ENCODE results near the gene THAP12.

THAP12 gene

DNA sequence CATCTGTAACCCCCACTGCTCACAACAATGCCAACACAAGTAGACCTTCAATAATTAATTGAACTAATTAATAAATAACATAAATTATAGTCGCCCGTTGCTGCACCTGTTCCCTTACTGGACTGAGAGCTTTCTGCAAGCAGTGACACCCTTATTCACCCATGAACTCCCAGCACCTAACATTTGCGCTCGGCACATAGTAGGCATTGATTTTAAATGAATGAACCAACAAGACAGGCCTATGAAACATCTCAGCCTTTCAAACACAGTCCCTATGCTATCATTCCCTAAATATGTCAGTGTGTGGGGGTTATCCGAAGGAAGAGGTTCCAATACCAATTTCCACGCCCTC is 1.1 kb downstream of the THAP12 start:
- DNase-seq (ENCODE audit: low read depth in 2 of 2): no peak

- DNase-seq (ENCODE audit: low read depth in 2 of 2): no peak
These were observed 4.0 kb downstream of the THAP12 start for GRCh38 chr11:76376746-76377558.

- peak in 1 of 2 donors; percentile 22 for DNase-seq (ENCODE audit: low read depth in 2 of 2)
These were observed 9.8 kb downstream of the THAP12 start for GRCh38 chr11:76371170-76371569.

- DNase-seq (ENCODE audit: low read depth in 2 of 2): no peak
These were observed 11.5 kb downstream of the THAP12 start for GRCh38 chr11:76369406-76369805.

DNA sequence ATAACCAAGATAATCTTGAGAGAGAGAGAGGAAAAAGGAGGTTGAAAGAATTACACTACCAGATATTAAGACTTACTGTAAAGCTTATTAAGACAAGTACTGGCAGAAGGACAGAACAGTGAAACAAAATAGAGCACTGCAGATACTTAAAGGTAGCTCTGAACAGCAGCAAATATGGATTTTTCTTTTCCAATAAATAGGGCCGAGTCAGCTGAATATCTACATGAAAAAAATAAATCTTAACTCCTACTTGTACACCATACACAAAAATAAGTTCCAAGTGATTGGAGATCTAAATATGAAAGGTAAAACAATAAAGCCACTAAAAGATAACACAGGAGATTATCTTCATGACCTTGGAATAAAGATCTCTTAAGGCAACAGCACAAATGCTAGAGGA is 12.4 kb downstream of the THAP12 start:
- DNase-seq (ENCODE audit: low read depth in 2 of 2): no peak

DNA sequence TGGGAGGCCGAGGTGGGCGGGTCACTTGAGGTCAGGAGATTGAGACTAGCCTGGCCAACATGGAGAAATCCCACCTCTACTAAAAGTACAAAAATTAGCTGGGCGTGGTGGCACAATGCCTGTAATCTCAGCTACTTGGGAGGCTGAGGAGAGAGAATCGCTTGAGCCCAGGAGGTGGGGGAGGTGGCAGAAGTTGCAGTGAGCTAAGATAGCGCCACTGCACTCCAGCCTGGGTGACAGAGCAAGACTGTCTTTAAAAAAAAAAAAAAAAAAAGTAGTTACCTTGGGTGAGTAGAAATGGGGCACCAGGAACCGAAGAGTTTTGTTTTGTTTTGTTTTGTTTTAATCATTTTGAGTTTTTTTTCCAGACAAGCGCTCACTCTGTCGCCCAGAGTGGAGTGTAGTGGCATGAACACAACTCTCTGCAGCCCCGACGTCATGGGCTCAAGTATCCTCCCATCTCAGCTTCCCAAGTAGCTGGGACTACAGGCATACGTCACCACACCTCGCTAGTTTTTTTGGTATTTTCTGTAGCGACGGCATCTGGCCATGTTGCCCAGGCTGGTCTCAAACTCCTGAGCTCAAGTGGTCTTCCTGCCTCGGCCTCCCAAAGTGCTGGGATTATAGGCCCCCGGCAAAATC is 15.8 kb downstream of the THAP12 start:
- no peak for DNase-seq (ENCODE audit: low read depth in 2 of 2)

DNA sequence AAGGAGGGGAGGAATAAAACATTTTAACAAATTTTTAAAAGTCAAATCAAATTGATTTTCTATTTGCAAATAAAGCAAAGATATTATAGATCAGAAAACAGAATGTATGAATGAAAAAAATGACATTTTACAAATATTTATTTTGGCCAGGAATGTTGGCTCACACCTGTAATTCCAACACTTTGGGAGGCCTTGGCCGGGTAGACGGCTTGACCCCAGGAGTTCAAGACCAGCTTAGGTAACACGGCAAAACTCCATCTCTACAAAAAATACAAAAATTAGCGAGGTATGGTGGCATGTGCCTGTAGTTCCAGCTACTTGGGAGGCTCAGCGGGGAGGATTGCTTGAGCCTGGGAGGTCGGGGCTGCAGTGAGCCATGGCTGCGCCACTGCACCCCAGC is 18.2 kb downstream of the THAP12 start:
- DNase-seq (ENCODE audit: low read depth in 2 of 2): no peak

GRCh38 chr11:76361776-76362175 is 19.2 kb downstream of the THAP12 start:
- DNase-seq (ENCODE audit: low read depth in 2 of 2): no peak

DNA sequence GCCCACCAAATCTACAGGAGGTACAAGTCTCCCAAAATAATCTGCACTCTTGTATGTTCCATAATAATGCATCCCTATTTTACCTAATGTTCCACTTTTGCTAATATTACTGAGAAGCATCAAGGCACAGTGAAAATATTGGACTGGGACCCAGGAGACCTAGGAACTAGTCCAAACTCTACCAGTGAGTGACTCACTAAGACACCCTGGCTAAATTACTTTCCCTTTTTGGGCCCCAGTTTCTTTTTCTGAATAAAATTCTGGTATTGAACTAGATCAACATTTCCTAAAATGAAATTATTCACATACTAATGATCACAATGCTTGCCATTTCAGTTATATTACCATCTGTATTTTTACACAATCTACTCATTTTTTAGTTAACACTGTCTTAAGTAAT is 19.6 kb downstream of the THAP12 start:
- DNase-seq (ENCODE audit: low read depth in 2 of 2): no peak

DNA sequence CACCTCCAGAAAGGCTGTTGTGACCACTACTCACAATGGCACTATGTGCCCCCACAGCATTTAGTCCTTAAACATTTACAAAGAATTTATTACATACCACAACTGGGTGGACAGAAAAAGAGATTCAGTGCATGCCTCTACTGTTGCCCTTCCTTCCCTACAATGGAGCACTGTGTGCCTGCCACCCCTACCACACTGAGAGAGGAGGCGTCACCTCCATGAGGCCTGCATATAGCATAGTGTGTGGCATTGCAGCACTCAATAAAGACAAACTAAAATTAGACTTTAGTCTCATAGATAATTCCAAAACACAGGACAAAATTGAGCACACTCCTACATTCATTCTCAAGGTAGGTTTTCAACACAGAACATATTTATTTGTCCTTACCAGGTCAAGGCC is 25.8 kb downstream of the THAP12 start:
- DNase-seq (ENCODE audit: low read depth in 2 of 2): no peak

DNA sequence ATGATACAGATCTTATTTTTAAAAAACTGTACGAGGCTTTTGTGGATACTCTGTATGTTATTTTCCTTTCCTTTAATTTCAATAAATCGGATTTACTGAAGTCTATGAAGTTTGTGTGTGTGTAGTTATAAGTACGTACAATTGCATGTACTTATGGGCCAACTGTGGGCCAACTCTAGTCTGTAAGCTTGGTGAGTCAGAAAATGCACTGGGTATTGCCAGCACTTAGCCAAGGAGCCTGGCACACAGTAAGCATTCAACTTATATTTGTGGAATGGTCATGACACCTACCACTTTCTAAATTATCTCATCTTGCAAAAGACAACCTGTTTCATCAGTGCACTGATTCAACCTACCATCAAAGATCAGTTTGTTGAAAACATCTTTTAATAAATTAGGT is 32.6 kb downstream of the THAP12 start:
- DNase-seq (ENCODE audit: low read depth in 2 of 2): no peak

GRCh38 chr11:76347466-76347865 is 33.5 kb downstream of the THAP12 start:
- DNase-seq (ENCODE audit: low read depth in 2 of 2): no peak

- DNase-seq (ENCODE audit: low read depth in 2 of 2): no peak
These were observed 41.7 kb downstream of the THAP12 start for GRCh38 chr11:76339221-76339620.

DNA sequence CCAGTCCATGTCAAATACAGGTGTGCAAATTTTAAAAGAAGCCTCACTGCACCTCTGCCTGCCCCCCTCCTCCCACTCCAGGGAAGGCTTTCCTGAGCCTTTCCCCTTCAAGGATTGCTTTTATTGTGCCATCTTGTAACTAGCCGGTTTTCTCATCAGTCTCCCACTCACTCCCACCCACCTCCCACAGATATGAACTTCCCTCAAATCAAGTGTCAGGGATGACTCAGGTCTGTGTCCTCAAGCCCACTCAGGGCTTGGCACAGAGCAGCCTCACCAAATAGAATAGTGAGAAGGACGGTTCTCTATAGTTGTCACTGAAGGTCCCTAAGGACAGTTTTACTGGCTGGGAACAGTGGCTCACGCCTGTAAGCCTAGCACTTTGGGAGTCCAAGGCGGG is 43.0 kb downstream of the THAP12 start:
- DNase-seq (ENCODE audit: low read depth in 2 of 2): no peak

GRCh38 chr11:76337469-76337868 is 43.5 kb downstream of the THAP12 start:
- DNase-seq (ENCODE audit: low read depth in 2 of 2): no peak

DNA sequence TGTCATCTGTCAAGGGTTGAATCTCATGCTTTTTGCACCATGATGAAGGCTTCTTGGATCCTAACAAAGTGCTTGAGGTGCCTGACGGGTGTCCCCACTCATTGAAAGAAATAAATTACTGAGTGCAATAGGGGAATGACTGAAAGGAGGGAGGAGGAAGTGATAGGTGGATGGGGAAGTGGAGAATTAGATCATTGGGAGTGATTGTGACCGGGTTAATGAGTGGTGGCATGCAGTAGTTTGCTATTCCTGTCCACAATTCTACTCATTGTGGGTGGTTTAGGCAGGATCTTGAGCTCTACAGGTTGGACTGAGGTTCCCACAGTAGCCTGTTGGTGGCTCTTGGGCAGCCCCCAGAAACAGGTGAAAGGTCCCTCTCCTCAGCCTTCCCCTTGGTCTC is 44.3 kb downstream of the THAP12 start:
- DNase-seq (ENCODE audit: low read depth in 2 of 2): no peak

DNA sequence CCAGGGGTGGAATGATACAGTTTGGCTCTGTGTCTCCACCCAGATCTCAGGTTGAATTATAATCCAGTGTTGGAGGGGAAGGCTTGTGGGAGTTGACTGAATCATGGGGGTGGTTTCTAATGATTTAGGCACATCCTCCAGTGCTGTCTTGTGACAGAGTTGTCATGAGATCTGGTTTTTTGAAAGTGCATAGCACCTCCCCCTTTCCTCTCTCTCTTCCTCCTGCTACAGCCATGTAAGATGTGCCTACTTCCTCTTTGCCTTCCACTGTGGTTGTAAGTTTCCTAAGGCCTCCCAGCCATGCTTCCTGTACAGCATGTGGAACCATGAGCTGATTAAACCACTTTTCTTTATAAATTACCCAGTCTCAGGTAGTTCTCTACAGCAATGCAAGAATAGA is 45.1 kb downstream of the THAP12 start:
- DNase-seq (ENCODE audit: low read depth in 2 of 2): no peak

- no peak for DNase-seq (ENCODE audit: low read depth in 2 of 2)
These were observed 46.0 kb downstream of the THAP12 start for GRCh38 chr11:76334826-76335389.

DNA sequence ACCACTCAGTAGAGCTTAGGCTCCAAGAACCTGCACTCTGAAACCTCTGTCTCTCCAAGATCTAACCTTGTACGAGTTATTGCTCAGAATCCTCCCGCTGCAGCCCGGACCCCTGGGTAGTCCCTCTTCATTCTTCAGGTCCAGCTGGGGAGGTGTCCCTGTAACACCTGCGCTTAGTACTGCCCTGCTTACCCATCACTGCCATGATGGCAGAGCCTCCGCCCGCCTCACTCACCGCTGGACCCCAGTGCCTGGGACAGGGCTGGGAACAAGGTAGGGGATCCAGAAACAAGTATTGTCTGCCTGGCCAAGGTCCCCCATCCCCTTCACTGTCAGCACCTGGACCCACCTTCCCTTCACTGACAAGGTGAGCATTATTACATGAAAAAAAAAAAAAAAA is 50.3 kb downstream of the THAP12 start:
- no peak for DNase-seq (ENCODE audit: low read depth in 2 of 2)

- no peak for DNase-seq (ENCODE audit: low read depth in 2 of 2)
These were observed 50.9 kb downstream of the THAP12 start for GRCh38 chr11:76329983-76330382.

DNA sequence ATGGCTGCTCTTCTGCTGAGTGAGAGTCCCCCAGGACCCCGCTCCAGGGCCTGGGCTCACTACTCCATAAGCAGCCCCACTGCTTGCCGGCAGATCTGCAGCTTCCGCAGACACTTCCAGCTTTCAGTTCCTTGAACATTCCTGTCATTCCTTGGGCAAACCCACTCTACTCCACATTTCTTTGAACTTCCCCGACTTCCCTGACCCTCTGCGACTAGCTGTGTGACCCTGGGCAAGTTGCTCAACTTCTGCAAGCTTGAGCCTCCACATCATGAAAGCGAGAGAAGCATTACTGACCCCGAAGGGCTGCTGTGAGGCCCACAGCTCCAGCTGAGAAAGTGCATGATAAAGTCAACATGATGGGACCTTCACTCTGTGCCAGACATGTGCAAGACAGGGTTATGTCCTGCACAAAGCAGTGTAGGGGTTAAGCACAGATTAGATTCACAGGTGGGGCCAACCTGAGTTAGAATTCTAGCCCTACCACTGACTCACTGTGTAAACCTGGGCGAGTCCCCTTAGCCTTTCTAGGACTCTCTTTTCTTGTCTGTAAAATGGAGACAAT is 51.8 kb downstream of the THAP12 start:
- DNase-seq (ENCODE audit: low read depth in 2 of 2): no peak

GRCh38 chr11:76327756-76328388 is 53.1 kb downstream of the THAP12 start:
- DNase-seq (ENCODE audit: low read depth in 2 of 2): no peak

DNA sequence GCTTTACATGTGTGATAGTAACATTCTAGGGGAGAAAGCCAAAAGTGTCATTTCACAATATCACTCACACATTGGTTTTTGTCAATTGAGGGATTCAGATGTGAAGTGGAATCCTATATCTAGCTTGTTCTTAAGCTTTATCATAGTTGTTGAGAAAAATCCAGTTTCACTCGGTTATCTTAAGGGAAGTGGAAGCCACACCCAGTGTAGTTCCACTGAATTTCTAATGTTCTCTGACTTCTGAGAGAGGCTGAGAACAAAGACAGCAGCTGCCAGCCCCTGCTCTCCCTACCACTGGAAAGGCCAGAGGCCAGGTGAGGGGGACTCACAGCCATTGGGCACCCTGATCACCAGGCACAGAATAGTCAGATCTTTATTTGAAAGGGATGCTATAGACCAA is 53.7 kb downstream of the THAP12 start:
- no peak for DNase-seq (ENCODE audit: low read depth in 2 of 2)
